GM12891 (cell line): ENCODE measurements around the gene COMP.
A peak's percentile ranks its signal among the peaks of the same experiment; 100 is the strongest.

Source experiments
- DNase-seq: peaks from one replicate; pipeline ENCODE4 v3.0.0; 2011; ENCODE audit warnings: low spot score; ENCODE audit not compliant: insufficient read length
- FAIRE-seq: peaks from 2 replicates; lab custom pipeline; 2011; peaks lifted over from hg19 to GRCh38; lab: Jason Lieb, UNC
- PAX5 ChIP-seq: IDR thresholded peaks from 2 replicates; pipeline ENCODE4 v1.6.1; 2011; ENCODE audit warnings: low read length, moderate library complexity, mild to moderate bottlenecking; ENCODE audit not compliant: insufficient read depth, severe bottlenecking
- POLR2A ChIP-seq: IDR thresholded peaks from 2 replicates; pipeline ENCODE4 v1.6.1; 2011; ENCODE audit warnings: low read depth, low read length, control low read depth
- POLR2AphosphoS5 ChIP-seq: IDR thresholded peaks from 2 replicates; pipeline ENCODE4 v1.6.1; 2011; ENCODE audit warnings: low read depth, low read length, control low read depth
- POU2F2 ChIP-seq: IDR thresholded peaks from 2 replicates; pipeline ENCODE4 v1.6.1; 2011; ENCODE audit warnings: low read depth, mild to moderate bottlenecking, control low read depth, low read length, moderate library complexity
- SPI1 ChIP-seq: IDR thresholded peaks from 2 replicates; pipeline ENCODE4 v1.6.1; 2011; ENCODE audit warnings: low read depth, low read length, control low read depth
- TAF1 ChIP-seq: IDR thresholded peaks from 2 replicates; pipeline ENCODE4 v1.6.1; 2011; ENCODE audit warnings: low read depth, low read length, control low read depth

Gene COMP

DNA sequence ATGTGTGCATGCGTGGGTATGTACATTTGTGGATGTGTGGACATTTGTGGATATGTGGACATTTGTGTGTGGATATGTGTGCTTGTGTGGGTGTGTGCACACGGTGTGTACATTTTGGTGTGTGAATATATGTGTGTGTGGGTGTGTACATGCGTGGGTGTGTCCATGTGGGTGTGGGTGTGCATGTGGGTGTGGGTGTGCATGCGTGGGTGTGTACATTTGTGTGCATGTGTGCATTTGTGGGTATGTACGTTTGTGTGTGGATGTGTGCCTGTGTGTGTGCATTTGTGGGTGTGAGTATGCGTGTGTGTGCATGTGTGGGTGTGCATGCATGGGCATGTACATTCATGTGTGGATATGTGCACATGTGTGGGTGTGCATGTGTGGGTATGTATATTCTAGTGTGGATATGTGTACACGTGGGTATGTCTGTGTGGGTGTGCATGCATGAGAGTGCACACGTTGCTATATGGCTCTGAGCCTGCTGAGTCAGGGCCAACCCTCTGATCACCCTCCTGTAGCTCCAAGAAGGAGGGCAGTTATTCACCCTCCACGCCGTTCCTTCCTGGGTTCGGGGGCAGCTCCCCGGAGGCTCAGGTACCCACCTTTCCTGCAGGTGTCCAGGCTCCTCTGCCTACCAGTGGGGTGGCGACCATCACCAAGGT, 20.3 kb downstream of the COMP start:
- peak; percentile 69 for FAIRE-seq
- TF ChIP-seq POU2F2 = no peak
- no peak for TF ChIP-seq TAF1
- TF ChIP-seq POLR2AphosphoS5 = no peak

DNA sequence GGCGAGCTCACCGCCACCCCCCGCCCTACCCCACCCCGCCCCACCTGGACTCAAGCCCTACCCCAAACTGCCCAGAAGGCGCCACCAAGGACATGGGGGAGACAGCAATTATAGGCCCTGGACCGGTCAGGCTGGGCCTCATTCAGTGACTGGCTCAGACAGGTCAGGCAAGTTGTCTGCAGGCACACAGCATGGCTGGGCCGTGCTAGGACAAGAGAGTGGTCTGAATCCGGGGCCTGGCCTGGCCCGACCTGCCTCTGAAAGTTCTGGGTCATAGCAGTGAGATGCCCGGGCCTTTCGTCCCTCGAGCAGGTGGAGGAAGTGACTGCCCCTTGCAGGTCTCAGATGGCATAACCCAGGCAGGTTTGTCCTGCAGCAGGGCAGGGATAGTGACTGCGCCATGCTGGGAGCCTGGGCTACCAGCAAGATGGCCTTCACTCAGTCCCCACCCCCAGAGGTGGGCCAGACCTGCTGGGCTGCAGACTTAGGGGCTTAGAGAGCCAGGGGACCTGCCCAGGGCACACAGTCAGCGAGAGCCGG, 21.0 kb downstream of the COMP start:
- DNase-seq = no peak
- no peak for FAIRE-seq
- TF ChIP-seq PAX5 (no peak), POU2F2 (no peak), TAF1 (no peak)

More for the DNA sequence above, 20.3 kb downstream of the COMP start:
- no peak for DNase-seq

DNA sequence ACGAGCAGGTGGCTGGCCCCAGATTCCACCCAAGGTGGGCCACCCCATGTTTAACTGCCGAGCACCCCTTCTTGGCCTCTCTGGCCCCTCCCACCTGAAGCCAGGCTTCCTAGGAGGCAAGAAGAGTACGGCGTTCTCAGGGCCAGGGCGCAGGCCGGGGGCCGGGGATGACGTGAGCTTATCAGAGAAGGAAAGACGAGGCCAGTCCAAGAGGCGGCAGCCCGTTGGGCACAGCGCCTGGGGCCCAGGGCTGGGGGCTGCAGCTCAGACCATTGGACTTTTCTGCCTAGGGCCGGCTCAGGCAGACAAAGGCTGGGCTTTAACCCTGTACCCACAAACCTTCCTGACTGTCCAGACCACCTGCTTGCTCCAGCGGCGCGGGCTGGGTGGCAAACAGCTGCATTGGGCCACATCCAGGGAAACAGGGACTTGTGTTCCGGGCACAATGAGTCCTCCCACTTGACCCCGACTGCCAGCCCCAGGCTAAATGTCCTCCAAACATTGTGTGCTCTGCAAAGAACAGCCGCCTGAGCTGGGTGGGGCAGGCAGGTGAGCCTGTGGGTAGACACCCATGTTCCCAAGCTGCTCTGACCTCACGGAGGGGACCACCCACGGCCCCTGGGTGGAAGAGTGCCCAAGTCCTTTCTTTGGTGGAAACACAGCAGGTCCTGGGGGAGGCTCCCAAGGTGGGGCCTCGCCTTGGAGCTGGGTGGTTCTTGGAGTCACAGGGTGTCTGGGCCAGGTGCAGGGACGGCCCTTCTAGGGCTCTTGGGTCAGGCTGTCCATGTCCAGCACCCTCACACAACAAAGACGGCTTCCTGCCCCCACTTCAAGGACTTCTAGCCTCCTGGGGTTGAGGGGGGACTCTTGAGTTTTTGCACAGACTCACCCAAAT, 21.9 kb downstream of the COMP start:
- FAIRE-seq = no peak
- no peak for TF ChIP-seq SPI1
- TF ChIP-seq TAF1 = no peak
- TF ChIP-seq PAX5 = no peak
- no peak for TF ChIP-seq POLR2A
- no peak for TF ChIP-seq POLR2AphosphoS5
- no peak for TF ChIP-seq POU2F2
- DNase-seq = no peak

- no peak for DNase-seq
- FAIRE-seq = no peak
- TF ChIP-seq POLR2AphosphoS5 = no peak
- TF ChIP-seq TAF1 = no peak
- TF ChIP-seq POU2F2 = no peak
- no peak for TF ChIP-seq POLR2A
- no peak for TF ChIP-seq SPI1
- no peak for TF ChIP-seq PAX5
Measured at GRCh38 chr19:18768046-18768771, 22.9 kb downstream of the COMP start.

DNA sequence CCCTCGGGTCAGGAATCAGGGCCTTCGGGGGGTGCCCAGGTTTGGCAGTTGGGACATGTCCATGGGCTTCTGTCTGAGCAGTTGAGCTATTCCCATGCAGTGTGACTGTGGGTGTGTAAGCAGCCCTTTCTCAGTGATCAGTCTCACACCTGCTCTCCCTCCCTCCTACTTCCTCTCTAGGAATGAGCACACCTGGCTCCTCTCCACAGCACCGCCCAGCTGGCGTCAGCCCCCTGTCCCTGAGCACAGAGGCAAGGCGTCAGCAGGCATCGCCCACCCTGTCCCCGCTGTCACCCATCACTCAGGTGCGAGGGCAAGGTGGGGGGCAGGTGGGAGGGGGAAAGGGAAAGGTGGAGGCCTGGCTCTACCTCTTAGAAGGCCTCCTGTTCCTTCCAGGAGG, 25.9 kb downstream of the COMP start:
- no peak for DNase-seq
- no peak for FAIRE-seq
- TF ChIP-seq SPI1 = peak; percentile 71
- TF ChIP-seq POLR2A = no peak
- TF ChIP-seq PAX5 = no peak

DNA sequence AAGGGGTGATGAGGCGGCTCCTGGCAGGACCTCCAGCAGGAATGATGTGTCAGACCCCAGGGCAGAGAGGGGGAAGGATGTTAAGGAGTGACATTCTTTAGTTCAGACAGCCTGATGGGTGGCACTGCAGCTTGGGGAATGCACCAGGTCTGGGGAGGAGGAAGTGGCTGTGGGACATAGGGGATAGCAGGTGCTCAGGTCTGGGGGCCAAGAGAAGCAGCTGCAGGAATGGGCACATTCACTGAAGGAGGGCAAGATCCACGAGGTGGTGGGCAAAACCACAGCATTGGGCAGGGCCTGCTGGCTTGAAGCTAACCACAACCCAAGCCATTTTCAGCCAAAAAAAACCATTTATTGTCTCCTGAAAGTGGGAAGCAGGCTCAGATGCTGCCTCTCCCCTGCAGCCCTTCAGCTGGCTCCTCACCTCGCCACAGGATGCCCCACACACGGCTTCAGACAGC, 26.5 kb downstream of the COMP start:
- no peak for FAIRE-seq
- DNase-seq = no peak
- TF ChIP-seq POLR2A (no peak), TAF1 (no peak), POU2F2 (no peak), PAX5 (no peak), POLR2AphosphoS5 (no peak), SPI1 (no peak)

GRCh38 chr19:18763674-18764590, 27.2 kb downstream of the COMP start:
- TF ChIP-seq POU2F2 (no peak), POLR2A (no peak), SPI1 (no peak), TAF1 (no peak), POLR2AphosphoS5 (no peak), PAX5 (no peak)
- FAIRE-seq (no peak), DNase-seq (no peak)

DNA sequence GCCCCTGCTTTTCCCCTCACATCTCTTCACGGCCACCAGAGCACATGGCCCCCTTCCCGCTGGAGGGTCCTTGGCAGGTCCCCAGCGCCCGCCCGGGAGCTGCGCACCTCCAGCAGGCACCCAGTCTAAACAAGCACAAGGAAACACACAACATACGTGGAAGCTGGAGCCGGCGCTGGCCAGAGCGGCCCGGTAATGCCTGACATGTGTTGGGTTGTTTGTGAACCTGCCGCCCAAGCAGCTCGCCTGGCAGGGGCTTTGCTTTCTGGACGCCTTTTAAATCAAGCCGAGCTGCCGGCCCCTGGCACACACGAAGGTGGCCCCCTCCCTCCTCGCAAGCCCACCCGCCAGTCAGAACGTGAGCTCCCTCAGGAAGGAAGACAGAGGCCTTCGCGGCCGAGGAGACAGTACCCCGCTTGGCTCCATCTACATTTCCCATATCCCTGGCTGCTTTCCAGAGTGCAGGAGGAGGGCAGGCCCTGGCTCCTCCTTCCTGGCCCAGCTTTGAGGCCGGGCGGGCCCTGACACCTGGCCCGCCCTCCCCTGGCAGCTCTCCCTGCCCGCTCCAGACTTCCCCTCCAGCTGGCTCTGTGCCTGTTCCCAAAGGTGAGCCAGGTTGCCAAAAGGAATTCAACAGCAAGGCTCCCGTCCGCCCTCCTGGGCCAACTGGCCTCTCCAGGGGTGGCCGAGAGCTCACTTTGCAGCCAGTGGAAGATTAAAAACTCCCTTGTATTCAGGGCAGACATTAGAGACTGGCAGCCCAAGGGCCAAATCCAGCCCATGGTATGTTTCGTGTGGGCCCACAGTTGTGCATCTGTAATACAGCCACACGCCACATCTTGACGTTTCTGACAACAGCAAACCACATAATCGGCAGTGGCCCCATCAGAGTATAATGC, 28.7 kb downstream of the COMP start:
- no peak for FAIRE-seq
- TF ChIP-seq POLR2A = no peak
- no peak for TF ChIP-seq SPI1
- TF ChIP-seq PAX5 = no peak
- TF ChIP-seq POU2F2 = no peak
- TF ChIP-seq TAF1 = no peak
- TF ChIP-seq POLR2AphosphoS5 = no peak
- DNase-seq = no peak
